Fibroblast of the conjunctiva (primary cell): ENCODE data around the gene MAGEB17.
"Not testable (repeated sequence)": the region's sequence is repeated elsewhere in the genome, so short reads cannot be mapped to it uniquely, and the experiment has no call there.

Experiments
- DNase-seq: peaks from one replicate; pipeline ENCODE4 v3.0.0-alpha.2; 2010; ENCODE audit warnings: low read depth

Gene MAGEB17

GRCh38 chrX:16156692-16157331 lies 10.5 kb upstream of the MAGEB17 start:
- no peak for DNase-seq

GRCh38 chrX:16160729-16161128 lies 6.6 kb upstream of the MAGEB17 start:
- no peak for DNase-seq

- not testable (repeated sequence) for DNase-seq
These were observed 6.1 kb upstream of the MAGEB17 start for GRCh38 chrX:16161173-16161572.

GRCh38 chrX:16162391-16162790 lies 4.9 kb upstream of the MAGEB17 start:
- no peak for DNase-seq

GRCh38 chrX:16164748-16165147 lies 2.5 kb upstream of the MAGEB17 start:
- DNase-seq: no peak

- no peak for DNase-seq
These were observed 3.8 kb downstream of the MAGEB17 start for GRCh38 chrX:16171039-16171438.

GRCh38 chrX:16171944-16172343 lies 4.7 kb downstream of the MAGEB17 start:
- no peak for DNase-seq

GRCh38 chrX:16172391-16172790 lies 5.1 kb downstream of the MAGEB17 start:
- no peak for DNase-seq

- DNase-seq: no peak
These were observed 8.2 kb downstream of the MAGEB17 start for GRCh38 chrX:16175329-16176061.

- no peak for DNase-seq
These were observed 10.0 kb downstream of the MAGEB17 start for GRCh38 chrX:16177260-16177659.

GRCh38 chrX:16183843-16184242 lies 16.6 kb downstream of the MAGEB17 start:
- DNase-seq: not testable (repeated sequence)

- DNase-seq: peak; percentile 10
These were observed 18.4 kb downstream of the MAGEB17 start for GRCh38 chrX:16185725-16186136.

- no peak for DNase-seq
These were observed 19.2 kb downstream of the MAGEB17 start for GRCh38 chrX:16186380-16187007.

- no peak for DNase-seq
These were observed 19.9 kb downstream of the MAGEB17 start for GRCh38 chrX:16187024-16187760.

- DNase-seq: no peak
These were observed 21.4 kb downstream of the MAGEB17 start for GRCh38 chrX:16188687-16189086.

GRCh38 chrX:16191605-16192004 lies 24.3 kb downstream of the MAGEB17 start:
- no peak for DNase-seq

GRCh38 chrX:16196829-16197228 lies 29.5 kb downstream of the MAGEB17 start:
- DNase-seq: no peak

GRCh38 chrX:16199343-16199742 lies 32.1 kb downstream of the MAGEB17 start:
- DNase-seq: no peak

GRCh38 chrX:16202943-16203342 lies 35.7 kb downstream of the MAGEB17 start:
- DNase-seq: no peak

GRCh38 chrX:16204538-16204937 lies 37.3 kb downstream of the MAGEB17 start:
- DNase-seq: no peak

- DNase-seq: no peak
These were observed 38.6 kb downstream of the MAGEB17 start for GRCh38 chrX:16205840-16206239.

GRCh38 chrX:16207634-16208033 lies 40.4 kb downstream of the MAGEB17 start:
- no peak for DNase-seq

GRCh38 chrX:16208601-16209000 lies 41.3 kb downstream of the MAGEB17 start:
- no peak for DNase-seq
